SK-N-MC (cell line): ENCODE data around the gene TCF23.

Experiments used
- EZH2 ChIP-seq: fragments of 200-600 bp; sonication (generic); IDR thresholded peaks from one replicate; pipeline ENCODE4 v1.6.1; 2017; ENCODE audit warnings: antibody characterized with exemption
- POLR2AphosphoS5 ChIP-seq: IDR thresholded peaks from 2 replicates; pipeline ENCODE4 v1.6.1; 2012; ENCODE audit warnings: mild to moderate bottlenecking, low read depth, low read length, borderline replicate concordance

- TF ChIP-seq POLR2AphosphoS5 (no peak), EZH2 (no peak)
These were observed 48.8 kb upstream of the TCF23 start for GRCh38 chr2:27100036-27100435.
